HepG2 (cell line): ENCODE data around the gene ARAP3. TPM values are rescaled to one million over a fixed set of nuclear protein-coding genes. Genes with fewer than 3 reads are reported as not detected.

ENCODE experiments used
- ADNP ChIP-seq: sonication (generic); formaldehyde crosslinking; IDR thresholded peaks from 2 replicates; pipeline ENCODE4 v1.4.0; 2020; ENCODE audit warnings: missing genetic modification reagents
- AGO2 ChIP-seq: fragments of 200-400 bp; formaldehyde crosslinking; optimal IDR thresholded peaks from 2 replicates; pipeline ENCODE3; 2017; ENCODE audit warnings: mild to moderate bottlenecking, low read depth, low read length, moderate library complexity
- CSRNP1 ChIP-seq: sonication (generic); formaldehyde crosslinking; IDR thresholded peaks from 2 replicates; pipeline ENCODE4 v1.8.1; 2023; ENCODE audit warnings: mild to moderate bottlenecking, missing genetic modification reagents
- DMAP1 ChIP-seq: IDR thresholded peaks from 2 replicates; pipeline ENCODE4 v1.6.1; 2016
- FOXO1 ChIP-seq: sonication (generic); formaldehyde crosslinking; IDR thresholded peaks from 2 replicates; pipeline ENCODE4 v1.4.0; 2020; ENCODE audit warnings: missing genetic modification reagents
- HNF4G ChIP-seq, 2 experiments: sonication (generic) in 1 of 2; formaldehyde crosslinking in 1 of 2; IDR thresholded peaks; 2 replicates each; pipeline versions ENCODE4 v1.4.0 to v1.6.1; 2011 to 2020; ENCODE audit warnings: borderline replicate concordance in 2 of 2, low read depth in 2 of 2, mild to moderate bottlenecking in 2 of 2, low read length in 1 of 2, missing genetic modification reagents in 1 of 2, moderate library complexity in 1 of 2
- KDM5A ChIP-seq: fragments of 200-600 bp; sonication (generic); IDR thresholded peaks from 2 replicates; pipeline ENCODE4 v1.7.0; 2018; ENCODE audit warnings: antibody characterized with exemption, mild to moderate bottlenecking, low read length, borderline replicate concordance
- KDM6A ChIP-seq: IDR thresholded peaks from 2 replicates; pipeline ENCODE4 v1.6.1; 2016; ENCODE audit warnings: low read depth
- NFE2L2 ChIP-seq: fragments of 150-350 bp; IDR thresholded peaks from 2 replicates; pipeline ENCODE4 v1.6.1; 2014; ENCODE audit warnings: low read length
- NFIB ChIP-seq: sonication (generic); formaldehyde crosslinking; IDR thresholded peaks from 2 replicates; pipeline ENCODE4 v1.9.0; 2021; ENCODE audit warnings: missing genetic modification reagents, mild to moderate bottlenecking, borderline replicate concordance
- PHB2 ChIP-seq: fragments of 450-650 bp; IDR thresholded peaks from 2 replicates; pipeline ENCODE4 v1.6.1; 2018; ENCODE audit not compliant: partially characterized antibody
- POLR2A ChIP-seq, 2 experiments: IDR thresholded peaks; 2 replicates each; pipeline ENCODE4 v1.6.1; 2011; ENCODE audit warnings: low read depth in 2 of 2, low read length in 2 of 2, mild to moderate bottlenecking in 1 of 2, moderate library complexity in 1 of 2; ENCODE audit not compliant: insufficient read depth in 1 of 2
- RBM39 ChIP-seq: fragments of 200-400 bp; formaldehyde crosslinking; IDR thresholded peaks from one replicate; pipeline ENCODE4 v1.6.1; 2018; ENCODE audit warnings: antibody characterized with exemption, mild to moderate bottlenecking, low read depth, low read length; ENCODE audit not compliant: poor library complexity, severe bottlenecking
- SUZ12 ChIP-seq: fragments of 150-350 bp; IDR thresholded peaks from 2 replicates; pipeline ENCODE4 v1.6.1; 2014; ENCODE audit warnings: low read depth, low read length
- TMF1 ChIP-seq: sonication (generic); formaldehyde crosslinking; IDR thresholded peaks from 2 replicates; pipeline ENCODE4 v1.8.1; 2022; ENCODE audit warnings: low read depth, missing genetic modification reagents
- ZBTB26 ChIP-seq: IDR thresholded peaks from 2 replicates; pipeline ENCODE4 v1.6.1; 2016; ENCODE audit warnings: missing compliant biosample characterization, missing genetic modification reagents, borderline replicate concordance
- ZGPAT ChIP-seq: IDR thresholded peaks from 2 replicates; pipeline ENCODE4 v1.6.1; 2016; ENCODE audit warnings: mild to moderate bottlenecking
- ZNF121 ChIP-seq: sonication (generic); formaldehyde crosslinking; IDR thresholded peaks from 2 replicates; pipeline ENCODE4 v1.5.0; 2020; ENCODE audit warnings: mild to moderate bottlenecking, missing genetic modification reagents
- ZNF207 ChIP-seq: fragments of 450-650 bp; IDR thresholded peaks from 2 replicates; pipeline ENCODE4 v1.6.1; 2016; ENCODE audit warnings: antibody characterized with exemption, borderline replicate concordance
- ZNF232 ChIP-seq: sonication (generic); formaldehyde crosslinking; IDR thresholded peaks from 2 replicates; pipeline ENCODE4 v1.4.0; 2020; ENCODE audit warnings: missing genetic modification reagents, borderline replicate concordance
- ZNF660 ChIP-seq: sonication (generic); formaldehyde crosslinking; IDR thresholded peaks from 2 replicates; pipeline ENCODE4 v1.5.1; 2020; ENCODE audit warnings: mild to moderate bottlenecking, low read depth, missing genetic modification reagents, borderline replicate concordance
- ZNF777 ChIP-seq: sonication (generic); formaldehyde crosslinking; IDR thresholded peaks from 2 replicates; pipeline ENCODE4 v1.4.0; 2020; ENCODE audit warnings: missing genetic modification reagents
- ZNF788 ChIP-seq: sonication (generic); formaldehyde crosslinking; IDR thresholded peaks from 2 replicates; pipeline ENCODE4 v1.5.0; 2020; ENCODE audit warnings: mild to moderate bottlenecking, missing genetic modification reagents, borderline replicate concordance
- ZNF891 ChIP-seq: sonication (generic); formaldehyde crosslinking; IDR thresholded peaks from 2 replicates; pipeline ENCODE4 v1.5.0; 2020; ENCODE audit warnings: mild to moderate bottlenecking, missing genetic modification reagents
- polyA plus RNA-seq, 8 experiments: library from polyadenylated mRNA; depleted of rRNA in 3 of 8; stranded (reverse) in 7 of 8; unstranded in 1 of 8; fragments of >200 nt; fragmentation: Illumina TruSeq in 4 of 8; extraction: Trizol in 4 of 8; gene quantifications; 2 replicates each; pipeline versions ENCODE4 v1.2.1 to v1.2.3, GENCODE V29; 2011 to 2016; ENCODE audit warnings: low read depth in 4 of 8, missing spikeins in 1 of 8, mixed read lengths in 1 of 8; ENCODE audit not compliant: insufficient read depth in 1 of 8
- total RNA-seq, 5 experiments: library from RNA; depleted of rRNA; stranded (reverse); fragments of >200 nt; fragmentation: Illumina TruSeq; extraction: Trizol; gene quantifications; 2 replicates each; pipeline ENCODE4 v1.2.3, GENCODE V29; 2016; ENCODE audit warnings: low read depth in 1 of 5
- TF ChIP-seq, protein P1 (sequence below): sonication (generic); formaldehyde crosslinking; IDR thresholded peaks from 2 replicates; pipeline ENCODE4 v1.4.0; 2020; ENCODE audit warnings: missing genetic modification reagents

The ARAP3 gene
- total and polyA plus RNA-seq, 2 of the 13 experiments (the other 11 are each of a cell fraction or from before 2014, with no cell fraction given): 0.25 TPM; not detected in 1

GRCh38 chr5:141637767-141638419 lies 44.1 kb downstream of the ARAP3 start (continued):
- TF ChIP-seq ZNF232 (CRISPR knock-in tag): no peak
- TF ChIP-seq CSRNP1 (CRISPR knock-in tag): no peak
- no peak for TF ChIP-seq POLR2A (IDR thresholded peaks at IDR 0.05; ENCODE audit: insufficient read depth in 1 of 2, low read depth in 2 of 2, low read length in 2 of 2)
- no peak for TF ChIP-seq TMF1
- no peak for TF ChIP-seq HNF4G (IDR thresholded peaks at IDR 0.05; ENCODE audit: borderline replicate concordance, low read depth, low read length)
- no peak for TF ChIP-seq HNF4G (CRISPR knock-in tag; IDR thresholded peaks at IDR 0.05; ENCODE audit: borderline replicate concordance, low read depth)
- no peak for TF ChIP-seq RBM39
- TF ChIP-seq ZNF891 (CRISPR knock-in tag): no peak
- TF ChIP-seq, protein P1, sequence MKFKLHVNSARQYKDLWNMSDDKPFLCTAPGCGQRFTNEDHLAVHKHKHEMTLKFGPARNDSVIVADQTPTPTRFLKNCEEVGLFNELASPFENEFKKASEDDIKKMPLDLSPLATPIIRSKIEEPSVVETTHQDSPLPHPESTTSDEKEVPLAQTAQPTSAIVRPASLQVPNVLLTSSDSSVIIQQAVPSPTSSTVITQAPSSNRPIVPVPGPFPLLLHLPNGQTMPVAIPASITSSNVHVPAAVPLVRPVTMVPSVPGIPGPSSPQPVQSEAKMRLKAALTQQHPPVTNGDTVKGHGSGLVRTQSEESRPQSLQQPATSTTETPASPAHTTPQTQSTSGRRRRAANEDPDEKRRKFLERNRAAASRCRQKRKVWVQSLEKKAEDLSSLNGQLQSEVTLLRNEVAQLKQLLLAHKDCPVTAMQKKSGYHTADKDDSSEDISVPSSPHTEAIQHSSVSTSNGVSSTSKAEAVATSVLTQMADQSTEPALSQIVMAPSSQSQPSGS (CRISPR knock-in tag): no peak
- TF ChIP-seq FOXO1 (CRISPR knock-in tag): no peak
- TF ChIP-seq NFE2L2: no peak
- TF ChIP-seq NFIB (CRISPR knock-in tag): no peak
- no peak for TF ChIP-seq KDM5A
- TF ChIP-seq ZNF207: no peak
- TF ChIP-seq ZBTB26: no peak
- no peak for TF ChIP-seq PHB2
- no peak for TF ChIP-seq ADNP (CRISPR knock-in tag)
- TF ChIP-seq AGO2: peak; percentile 62
- TF ChIP-seq SUZ12: no peak
- TF ChIP-seq ZGPAT (CRISPR knock-in tag): no peak
- no peak for TF ChIP-seq ZNF121 (CRISPR knock-in tag)
- TF ChIP-seq ZNF660 (CRISPR knock-in tag): no peak
- TF ChIP-seq KDM6A: no peak
- TF ChIP-seq ZNF777: peak; percentile 98
- no peak for TF ChIP-seq ZNF788 (CRISPR knock-in tag)
- TF ChIP-seq DMAP1 (CRISPR knock-in tag): no peak; the same call in 1 of the 2 replicates
